ENCODE data around the gene FGF8. TPM values are rescaled to one million over a fixed set of nuclear protein-coding genes. Genes with fewer than 3 reads are reported as not detected.
A peak's percentile ranks its signal among the peaks of the same experiment; 100 is the strongest.

The FGF8 gene
- total RNA-seq (not detected), polyA plus RNA-seq (not detected)
- long read RNA-seq, donor 1, result 0 reads
- long read RNA-seq, donor 2, result 0 reads
- long read RNA-seq, donor 3, result 0 reads
- long read RNA-seq, donor 4, result 0 reads

GRCh38 chr10:101775273-101776160 is at the start of gene FGF8:
Gene FGF8, minus strand, starts transcription at chr10:101776114. Its CDS starts 214 bp downstream, at chr10:101775900.
- Histone ChIP-seq H3K4me3 (ENCODE audit: low read length) (peak within 1 kb of the TSS; percentile 47), H3K27me3 (ENCODE audit: control insufficient read depth, insufficient read depth) (no peaks in the 10 kb centered on the region), H3K4me1 (ENCODE audit: control insufficient read depth, insufficient read depth, low read length) (peaks cover 5% of the 10 kb centered on the region), H3K27ac (ENCODE audit: low read length) (no peak within 1 kb of the TSS), H3K9me3 (ENCODE audit: control insufficient read depth, low read length) (no peaks in the 10 kb centered on the region)
- DNase-seq (no peak), ATAC-seq (no peak)
- intact Hi-C loops (cut with DNase I), result loop anchor here in 1 of 4 donors (10.0 kb wide), 1 partner anchor 621 kb away; no protein-coding TSS in a partner anchor
- WGBS, result 2% methylated on average over 98 of the region's 98 CpGs

GRCh38 chr10:101824736-101825135 is 48.8 kb upstream of the FGF8 start:
- Histone ChIP-seq H3K4me3 (ENCODE audit: low read length) (no peak overlapping the region), H3K9me3 (ENCODE audit: control insufficient read depth, low read length) (no peaks in the 10 kb centered on the region), H3K27ac (ENCODE audit: low read length) (no peak overlapping the region), H3K4me1 (ENCODE audit: control insufficient read depth, insufficient read depth, low read length) (no peaks in the 10 kb centered on the region), H3K27me3 (ENCODE audit: control insufficient read depth, insufficient read depth) (no peaks in the 10 kb centered on the region)
- ATAC-seq (no peak), DNase-seq (no peak)
- intact Hi-C loops (cut with DNase I), result no loop called here
- WGBS, result 90% methylated on average over 2 of the region's 2 CpGs

GRCh38 chr10:101818872-101819633 is 43.1 kb upstream of the FGF8 start:
- peak in 1 of 3 donors; percentile 52 for DNase-seq
- Histone ChIP-seq H3K4me3 (ENCODE audit: low read length) (peak overlapping the region; percentile 80), H3K9me3 (ENCODE audit: control insufficient read depth, low read length) (no peaks in the 10 kb centered on the region), H3K27ac (ENCODE audit: low read length) (peak overlapping the region; percentile 94), H3K4me1 (ENCODE audit: control insufficient read depth, insufficient read depth, low read length) (peaks cover 8% of the 10 kb centered on the region), H3K27me3 (ENCODE audit: control insufficient read depth, insufficient read depth) (no peaks in the 10 kb centered on the region)
- intact Hi-C loops (cut with DNase I), result no loop called here
- peak; percentile 4 to 16 for ATAC-seq
- WGBS, result 26% methylated on average over 14 of the region's 14 CpGs

- intact Hi-C loops (cut with DNase I), result no loop called here
- Histone ChIP-seq H3K9me3 (ENCODE audit: control insufficient read depth, low read length) (no peaks in the 10 kb centered on the region), H3K4me1 (ENCODE audit: control insufficient read depth, insufficient read depth, low read length) (peaks cover 11% of the 10 kb centered on the region), H3K27me3 (ENCODE audit: control insufficient read depth, insufficient read depth) (no peaks in the 10 kb centered on the region), H3K27ac (ENCODE audit: low read length) (peak within 1 kb of the TSS; percentile 94), H3K4me3 (ENCODE audit: low read length) (peak within 1 kb of the TSS; percentile 80)
- DNase-seq (peak; percentile 98 to 99 (median 99)), ATAC-seq (peak; percentile 96)
- WGBS, result under 1% methylated on average over 47 of the region's 47 CpGs
Measured at GRCh38 chr10:101818119-101818871, 42.4 kb upstream of the FGF8 start, which contains the start of gene OGA. Gene OGA, minus strand, starts transcription at chr10:101818444. Its CDS starts 422 bp downstream, at chr10:101818022.

GRCh38 chr10:101817337-101818118 is 41.6 kb upstream of the FGF8 start:
- H3K27me3 ChIP-seq (ENCODE audit: control insufficient read depth, insufficient read depth), result no peaks in the 10 kb centered on the region
- intact Hi-C loops (cut with DNase I), result no loop called here
- peak; percentile 93 to 97 (median 95) for DNase-seq
- no peaks in the 10 kb centered on the region for H3K9me3 ChIP-seq (ENCODE audit: control insufficient read depth, low read length)
- WGBS, result under 1% methylated on average over 44 of the region's 44 CpGs
- ATAC-seq, result peak; percentile 70 to 78
- peaks cover 11% of the 10 kb centered on the region for H3K4me1 ChIP-seq (ENCODE audit: control insufficient read depth, insufficient read depth, low read length)
- peak overlapping the region; percentile 94 for H3K27ac ChIP-seq (ENCODE audit: low read length)
- H3K4me3 ChIP-seq (ENCODE audit: low read length), result peak overlapping the region; percentile 80

GRCh38 chr10:101816913-101817336 is 41.0 kb upstream of the FGF8 start:
- Histone ChIP-seq H3K27ac (ENCODE audit: low read length) (peak overlapping the region; percentile 94), H3K9me3 (ENCODE audit: control insufficient read depth, low read length) (no peaks in the 10 kb centered on the region), H3K4me3 (ENCODE audit: low read length) (peak overlapping the region; percentile 80), H3K27me3 (ENCODE audit: control insufficient read depth, insufficient read depth) (no peaks in the 10 kb centered on the region), H3K4me1 (ENCODE audit: control insufficient read depth, insufficient read depth, low read length) (peaks cover 11% of the 10 kb centered on the region)
- ATAC-seq (no peak), DNase-seq (no peak)
- under 1% methylated on average over 14 of the region's 14 CpGs for WGBS
- intact Hi-C loops (cut with DNase I), result no loop called here

GRCh38 chr10:101816376-101816775 is 40.5 kb upstream of the FGF8 start:
- H3K27me3 ChIP-seq (ENCODE audit: control insufficient read depth, insufficient read depth), result no peaks in the 10 kb centered on the region
- no peak overlapping the region for H3K27ac ChIP-seq (ENCODE audit: low read length)
- 1% methylated on average over 5 of the region's 5 CpGs for WGBS
- ATAC-seq (no peak), DNase-seq (no peak)
- no peaks in the 10 kb centered on the region for H3K9me3 ChIP-seq (ENCODE audit: control insufficient read depth, low read length)
- H3K4me1 ChIP-seq (ENCODE audit: control insufficient read depth, insufficient read depth, low read length), result peaks cover 11% of the 10 kb centered on the region
- peak overlapping the region; percentile 80 for H3K4me3 ChIP-seq (ENCODE audit: low read length)
- intact Hi-C loops (cut with DNase I), result no loop called here

GRCh38 chr10:101814466-101815071 is 38.7 kb upstream of the FGF8 start:
- Histone ChIP-seq H3K9me3 (ENCODE audit: control insufficient read depth, low read length) (no peaks in the 10 kb centered on the region), H3K4me3 (ENCODE audit: low read length) (peak overlapping the region; percentile 80), H3K27me3 (ENCODE audit: control insufficient read depth, insufficient read depth) (no peaks in the 10 kb centered on the region), H3K4me1 (ENCODE audit: control insufficient read depth, insufficient read depth, low read length) (peaks cover 12% of the 10 kb centered on the region), H3K27ac (ENCODE audit: low read length) (no peak overlapping the region)
- ATAC-seq, result no peak
- intact Hi-C loops (cut with DNase I), result no loop called here
- 50% methylated on average over 8 of the region's 8 CpGs for WGBS
- DNase-seq, result no peak

GRCh38 chr10:101812606-101813005 is 36.7 kb upstream of the FGF8 start:
- H3K4me1 ChIP-seq (ENCODE audit: control insufficient read depth, insufficient read depth, low read length), result peaks cover 8% of the 10 kb centered on the region
- H3K4me3 ChIP-seq (ENCODE audit: low read length), result no peak overlapping the region
- ATAC-seq, result no peak
- DNase-seq, result no peak
- H3K9me3 ChIP-seq (ENCODE audit: control insufficient read depth, low read length), result no peaks in the 10 kb centered on the region
- intact Hi-C loops (cut with DNase I), result no loop called here
- WGBS, result 64% methylated on average over 4 of the region's 4 CpGs
- no peak overlapping the region for H3K27ac ChIP-seq (ENCODE audit: low read length)
- H3K27me3 ChIP-seq (ENCODE audit: control insufficient read depth, insufficient read depth), result no peaks in the 10 kb centered on the region

All from right cardiac atrium (tissue), 5 donors.